ENCODE measurements around the gene SLC10A6.

SLC10A6 gene

DNA sequence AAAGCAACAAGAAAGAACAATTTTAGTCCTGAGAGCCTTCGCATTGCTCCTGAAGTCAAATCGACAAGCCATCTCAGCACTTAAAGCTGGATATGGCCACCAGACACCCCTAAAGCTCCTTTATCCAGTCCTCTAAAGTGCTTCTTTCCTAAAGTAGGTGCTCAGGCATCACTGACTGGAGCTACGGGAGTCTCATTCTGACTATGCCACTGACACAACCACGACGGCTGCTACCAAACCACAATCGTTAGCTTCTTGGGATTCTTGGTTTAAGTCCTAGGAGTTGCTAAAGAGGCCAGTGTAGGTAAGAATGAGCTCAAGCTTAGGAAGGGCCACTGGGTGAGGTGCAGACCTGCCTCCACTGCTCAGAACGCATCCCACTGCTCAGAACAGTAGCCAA, 1.0 kb downstream of the SLC10A6 start:
- DNase-seq (ENCODE audit: low read depth in 4 of 4, low spot score in 1 of 4): no peak

DNA sequence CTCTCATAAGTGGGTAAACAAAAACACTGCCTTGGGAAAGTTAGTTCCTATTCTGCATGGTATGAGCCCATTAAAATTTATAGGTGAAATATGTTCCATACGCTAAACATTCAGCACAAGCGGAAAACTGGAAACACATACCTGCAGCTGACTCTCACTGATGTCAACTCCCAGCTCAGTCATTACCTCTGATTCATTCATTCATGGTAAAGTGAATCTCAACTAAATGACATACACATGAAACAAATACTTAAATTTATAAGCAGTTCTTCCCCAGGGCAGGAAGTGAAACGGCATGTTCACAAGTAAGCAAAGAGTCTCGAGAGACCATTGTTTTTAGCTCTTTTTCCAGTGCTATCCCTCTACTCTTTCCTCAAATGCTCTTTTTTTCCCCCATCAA, 1.6 kb downstream of the SLC10A6 start:
- DNase-seq (ENCODE audit: low read depth in 4 of 4, low spot score in 1 of 4): no peak

- no peak for DNase-seq (ENCODE audit: low read depth in 4 of 4, low spot score in 1 of 4)
Observed at GRCh38 chr4:86846921-86847320, 2.3 kb downstream of the SLC10A6 start.

- no peak for DNase-seq (ENCODE audit: low read depth in 4 of 4, low spot score in 1 of 4)
Observed at GRCh38 chr4:86845593-86845992, 3.6 kb downstream of the SLC10A6 start.

GRCh38 chr4:86841309-86841708, 7.9 kb downstream of the SLC10A6 start:
- DNase-seq (ENCODE audit: low read depth in 4 of 4, low spot score in 1 of 4): no peak

DNA sequence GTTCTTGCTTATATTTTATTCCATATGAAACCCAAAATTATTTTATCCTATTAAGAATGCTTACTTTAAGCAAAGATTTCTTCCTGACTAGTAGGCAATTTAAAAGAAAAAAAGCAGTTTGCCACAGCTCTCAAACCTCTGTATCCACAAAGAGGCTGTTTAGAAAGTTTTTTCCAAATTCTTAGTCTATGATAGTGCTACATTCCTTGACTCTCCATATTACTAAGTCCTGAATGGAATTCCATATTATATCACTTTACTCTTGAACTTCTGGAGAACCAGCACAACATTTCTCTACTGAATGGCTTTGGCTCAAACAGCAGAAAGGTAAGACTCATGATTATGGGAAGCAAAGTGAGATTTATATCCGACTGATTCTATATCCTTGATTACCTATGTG, 8.3 kb downstream of the SLC10A6 start:
- no peak for DNase-seq (ENCODE audit: low read depth in 4 of 4, low spot score in 1 of 4)

DNA sequence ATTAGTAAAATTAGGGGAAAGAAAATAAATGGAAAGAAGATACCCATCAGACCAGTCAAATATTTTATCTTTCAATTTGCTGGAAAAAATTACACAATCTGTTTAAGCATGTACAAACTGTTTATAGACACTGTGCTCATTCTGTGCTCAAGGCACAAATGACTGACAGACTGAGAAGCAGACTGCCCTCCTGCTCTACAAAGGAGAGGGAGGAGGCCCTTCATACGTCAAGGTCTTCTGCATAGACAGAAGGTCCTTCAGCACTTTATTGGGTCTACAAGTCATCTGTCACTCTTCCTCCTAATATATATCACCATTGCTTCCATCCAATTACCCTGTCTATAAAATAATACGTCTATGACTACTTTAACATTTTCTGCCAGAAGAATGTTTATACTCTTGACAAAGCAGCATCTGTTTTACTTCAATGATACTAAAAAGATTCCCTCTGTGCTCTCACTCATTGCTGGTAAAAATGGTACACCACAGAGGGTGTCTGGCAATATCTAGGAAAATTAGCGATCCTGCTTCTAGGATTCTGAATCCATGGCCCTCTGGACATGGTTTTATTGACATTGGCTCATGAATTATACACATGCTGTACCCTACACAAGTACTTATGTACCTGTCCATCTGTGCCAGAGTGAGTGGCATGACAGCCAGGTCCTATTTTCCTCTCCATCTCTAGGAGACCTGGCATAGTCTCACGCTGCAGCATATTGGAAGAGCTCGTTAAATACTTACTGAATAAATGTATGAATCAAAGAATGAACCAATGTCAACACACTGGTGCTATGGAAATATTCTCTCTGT, 11.3 kb downstream of the SLC10A6 start:
- DNase-seq (ENCODE audit: low read depth in 4 of 4, low spot score in 1 of 4): no peak

DNA sequence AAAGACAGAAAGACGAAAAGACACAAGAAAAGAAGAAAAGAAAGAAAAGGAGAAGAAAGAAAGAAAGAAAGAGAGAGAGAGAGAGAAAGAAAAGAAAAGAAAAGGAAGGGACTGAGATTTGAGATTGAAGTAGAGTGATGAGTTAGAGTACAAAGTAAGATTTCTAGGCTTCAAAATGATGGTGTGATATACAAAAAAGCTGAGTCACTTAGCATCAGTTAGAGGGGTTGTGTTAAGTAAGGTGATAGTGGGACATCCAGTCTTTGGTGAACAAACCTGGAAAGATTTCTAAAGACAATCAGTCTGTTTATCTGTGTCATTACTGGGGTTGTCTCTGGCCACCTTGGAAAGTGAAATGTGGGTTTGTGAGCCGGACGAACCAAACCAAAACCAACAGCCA, 13.5 kb downstream of the SLC10A6 start:
- DNase-seq (ENCODE audit: low read depth in 4 of 4, low spot score in 1 of 4): no peak

DNA sequence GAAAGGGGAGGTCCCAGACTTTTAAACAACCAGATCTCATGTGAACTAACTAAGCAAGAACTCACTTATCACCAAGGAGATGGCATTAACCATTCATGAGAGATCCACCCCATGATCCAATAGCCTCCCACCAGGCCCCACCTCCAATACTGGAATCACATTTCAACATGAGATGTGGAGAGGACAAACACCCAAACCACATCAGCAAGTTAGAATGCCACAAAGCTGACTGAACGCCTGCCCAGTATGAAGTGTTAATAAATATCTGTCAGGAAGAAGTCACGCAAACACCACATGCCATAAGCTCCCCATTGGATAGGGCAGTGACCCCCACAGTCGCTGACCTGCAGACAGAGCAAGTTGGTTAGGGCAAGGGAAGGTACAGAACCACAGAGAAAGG, 14.3 kb downstream of the SLC10A6 start:
- no peak for DNase-seq (ENCODE audit: low read depth in 4 of 4, low spot score in 1 of 4)

GRCh38 chr4:86833615-86834014, 15.6 kb downstream of the SLC10A6 start:
- DNase-seq (ENCODE audit: low read depth in 4 of 4, low spot score in 1 of 4): no peak

GRCh38 chr4:86831262-86832130, 17.7 kb downstream of the SLC10A6 start:
- DNase-seq (ENCODE audit: low read depth in 4 of 4, low spot score in 1 of 4): no peak

DNA sequence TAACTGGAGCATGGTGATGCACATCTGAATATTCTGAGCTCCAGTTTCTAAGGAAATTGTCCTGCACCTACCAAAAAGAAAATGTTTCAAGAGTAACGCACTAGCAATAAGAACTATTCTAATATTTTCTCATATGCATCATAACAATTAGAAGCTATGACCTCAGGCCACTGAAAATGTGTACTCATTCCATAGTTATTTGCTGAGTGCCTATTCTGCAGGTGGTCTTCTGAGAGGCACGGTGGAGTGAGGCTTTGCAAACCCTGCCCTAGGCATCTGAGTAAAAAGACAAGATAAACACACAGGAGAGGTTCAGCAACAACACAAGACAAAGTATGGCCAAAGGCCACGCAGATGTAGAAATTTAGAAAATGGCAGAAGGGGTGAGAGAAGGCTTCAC, 23.7 kb downstream of the SLC10A6 start:
- no peak for DNase-seq (ENCODE audit: low read depth in 4 of 4, low spot score in 1 of 4)

DNA sequence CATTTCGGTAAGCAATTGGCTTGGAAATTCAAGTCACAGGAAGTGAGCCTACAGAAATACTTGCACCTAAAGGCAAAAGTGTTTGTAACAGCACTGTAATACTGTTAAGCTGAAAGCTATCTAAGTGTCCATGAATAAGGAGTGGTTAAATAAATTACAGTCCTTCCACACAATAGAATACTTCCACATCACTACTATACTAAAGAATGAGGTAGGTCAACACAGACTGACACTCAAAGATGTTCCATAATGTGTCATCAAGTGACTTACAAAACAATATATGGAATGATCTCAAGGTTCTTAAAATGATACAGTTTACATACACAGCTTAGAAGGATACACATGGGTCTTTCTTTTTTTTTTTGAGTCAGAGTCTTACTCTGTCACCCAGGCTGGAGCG, 27.0 kb downstream of the SLC10A6 start:
- DNase-seq (ENCODE audit: low read depth in 4 of 4, low spot score in 1 of 4): no peak

- no peak for DNase-seq (ENCODE audit: low read depth in 4 of 4, low spot score in 1 of 4)
Observed at GRCh38 chr4:86821151-86821550, 28.0 kb downstream of the SLC10A6 start.

- DNase-seq (ENCODE audit: low read depth in 4 of 4, low spot score in 1 of 4): no peak
Observed at GRCh38 chr4:86819561-86819960, 29.6 kb downstream of the SLC10A6 start.

DNA sequence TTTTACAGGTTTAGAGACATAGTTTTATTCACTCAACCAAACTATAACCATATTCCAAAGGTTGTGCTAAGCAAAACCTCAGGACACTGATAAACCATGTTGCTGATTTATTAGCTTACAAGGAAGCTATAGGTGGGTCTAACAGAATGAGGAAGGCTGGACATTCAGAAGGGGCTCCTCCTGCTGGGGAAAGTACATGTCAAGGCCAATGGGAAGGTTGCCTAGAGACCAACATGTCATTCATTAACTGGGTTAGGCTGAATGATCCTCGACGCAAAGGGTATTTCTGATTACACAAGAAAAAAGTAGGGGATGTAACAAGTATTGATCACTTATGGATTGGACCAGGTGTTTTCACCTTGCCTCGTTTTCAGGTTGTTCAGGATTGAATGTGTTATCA, 30.3 kb downstream of the SLC10A6 start:
- no peak for DNase-seq (ENCODE audit: low read depth in 4 of 4, low spot score in 1 of 4)

DNA sequence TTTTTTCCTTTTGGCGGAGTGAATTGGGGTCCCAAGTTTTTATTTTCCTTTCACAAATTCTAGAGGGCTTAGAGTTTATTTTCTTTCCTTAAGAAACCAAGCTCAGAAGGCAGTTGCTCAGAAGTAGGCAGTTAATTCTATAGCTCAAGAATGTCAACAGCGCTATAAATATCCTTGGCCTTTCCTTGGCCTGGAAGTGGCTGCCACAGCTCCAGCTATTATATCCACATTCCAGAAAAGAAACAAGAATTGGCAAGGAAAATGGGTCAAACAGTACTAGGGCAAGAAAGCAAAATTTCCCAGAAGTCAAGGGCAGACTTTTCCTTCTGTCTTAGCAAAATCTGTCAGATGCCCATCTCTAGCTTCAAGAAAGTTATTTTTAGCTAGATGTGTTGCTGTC, 31.0 kb downstream of the SLC10A6 start:
- DNase-seq (ENCODE audit: low read depth in 4 of 4, low spot score in 1 of 4): no peak

GRCh38 chr4:86816501-86817273, 32.5 kb downstream of the SLC10A6 start:
- DNase-seq (ENCODE audit: low read depth in 4 of 4, low spot score in 1 of 4): no peak

DNA sequence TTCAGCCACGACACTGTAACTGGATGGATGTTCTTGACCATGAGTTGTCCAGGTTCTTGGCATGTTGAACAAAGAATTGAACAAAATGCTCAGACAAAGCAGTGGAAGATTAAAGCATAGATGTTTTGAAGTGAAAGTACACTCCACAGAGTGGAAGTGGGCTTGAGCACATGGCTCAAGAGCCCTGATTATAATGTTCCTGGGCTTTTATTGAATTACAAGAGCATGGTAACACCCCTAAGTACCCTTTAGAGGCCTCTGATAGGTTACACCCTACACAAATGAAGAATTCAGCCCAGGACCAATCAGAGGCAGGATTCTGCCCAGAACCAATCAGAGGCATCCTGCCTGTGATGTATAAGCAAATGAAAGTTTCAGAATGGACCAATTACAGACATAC, 33.5 kb downstream of the SLC10A6 start:
- DNase-seq (ENCODE audit: low read depth in 4 of 4, low spot score in 1 of 4): no peak

- DNase-seq (ENCODE audit: low read depth in 4 of 4, low spot score in 1 of 4): no peak
Observed at GRCh38 chr4:86810847-86811246, 38.3 kb downstream of the SLC10A6 start.

DNA sequence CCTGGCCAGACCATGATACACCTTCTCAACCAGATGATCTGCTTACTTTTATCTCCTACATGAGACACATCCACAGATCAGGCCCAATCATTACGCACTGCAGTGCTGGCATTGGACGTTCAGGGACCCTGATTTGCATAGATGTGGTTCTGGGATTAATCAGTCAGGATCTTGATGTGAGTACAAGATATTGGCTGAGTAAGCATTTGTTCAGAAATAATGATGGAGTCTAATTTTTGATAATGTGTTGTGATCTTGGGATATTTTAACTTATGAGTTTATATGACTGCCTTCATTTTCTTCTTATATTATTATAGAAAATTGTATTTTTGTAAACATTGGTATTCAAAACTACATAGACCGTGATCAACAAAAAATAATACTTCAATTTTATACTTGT, 39.4 kb downstream of the SLC10A6 start:
- no peak for DNase-seq (ENCODE audit: low read depth in 4 of 4, low spot score in 1 of 4)

GRCh38 chr4:86791126-86791525, 58.1 kb downstream of the SLC10A6 start:
- DNase-seq (ENCODE audit: low read depth in 4 of 4, low spot score in 1 of 4): no peak
